ENCODE data around the gene PRND.

PRND gene

DNA sequence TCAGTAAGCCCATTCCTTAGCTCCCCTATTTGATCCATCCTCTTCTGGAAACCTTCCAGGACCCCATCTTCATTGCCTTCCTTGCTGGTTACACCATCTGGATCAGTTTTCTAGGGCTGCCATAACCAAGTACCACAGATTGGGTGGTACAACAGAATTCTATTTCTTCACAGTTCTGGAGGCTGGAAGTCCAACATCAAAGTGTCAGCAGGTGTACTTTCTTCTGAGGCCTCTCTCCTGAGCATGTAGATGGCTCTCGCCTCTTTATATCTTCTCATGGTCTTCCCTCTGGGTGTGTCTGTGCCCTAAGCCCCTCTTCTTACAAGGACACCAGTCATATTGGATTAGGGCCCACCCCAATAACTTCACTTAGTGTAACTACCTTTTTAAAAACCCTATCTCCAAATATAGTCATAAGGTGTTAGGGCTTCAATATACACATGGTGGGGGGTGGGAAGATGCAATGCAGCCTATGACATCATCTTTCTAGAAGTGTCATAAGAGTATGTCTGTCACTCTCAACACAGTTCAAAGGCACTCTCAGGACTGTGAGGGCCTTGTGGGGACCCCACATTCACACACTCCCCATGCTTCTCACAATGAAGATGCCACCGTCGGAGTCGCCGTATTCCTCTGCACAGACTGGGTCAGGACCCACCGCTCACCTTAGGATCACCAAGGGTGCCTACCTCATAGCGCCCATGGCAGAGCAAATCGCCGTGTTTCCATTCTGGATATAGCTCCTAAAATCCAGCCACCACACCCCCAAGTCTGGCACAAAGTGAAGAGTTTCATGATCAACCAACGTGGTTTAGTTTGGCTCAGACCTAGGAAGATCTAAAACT is 12.2 kb upstream of the PRND start:
- TF ChIP-seq TAF1 (IDR thresholded peaks at IDR 0.05; ENCODE audit: low read depth) (no peak), TEAD4 (IDR thresholded peaks at IDR 0.05) (no peak), TCF12 (IDR thresholded peaks at IDR 0.05; ENCODE audit: low read depth) (no peak), EP300 (IDR thresholded peaks at IDR 0.05; ENCODE audit: borderline replicate concordance) (no peak), CREB1 (IDR thresholded peaks at IDR 0.05; ENCODE audit: low read depth) (no peak), EGR1 (IDR thresholded peaks at IDR 0.05) (no peak), NFIC (IDR thresholded peaks at IDR 0.05) (no peak), ZBTB7A (IDR thresholded peaks at IDR 0.05; ENCODE audit: low read depth) (no peak)
- TF ChIP-seq, protein P1, sequence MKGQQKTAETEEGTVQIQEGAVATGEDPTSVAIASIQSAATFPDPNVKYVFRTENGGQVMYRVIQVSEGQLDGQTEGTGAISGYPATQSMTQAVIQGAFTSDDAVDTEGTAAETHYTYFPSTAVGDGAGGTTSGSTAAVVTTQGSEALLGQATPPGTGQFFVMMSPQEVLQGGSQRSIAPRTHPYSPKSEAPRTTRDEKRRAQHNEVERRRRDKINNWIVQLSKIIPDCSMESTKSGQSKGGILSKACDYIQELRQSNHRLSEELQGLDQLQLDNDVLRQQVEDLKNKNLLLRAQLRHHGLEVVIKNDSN (IDR thresholded peaks at IDR 0.05) = no peak
- TF ChIP-seq, protein P2, sequence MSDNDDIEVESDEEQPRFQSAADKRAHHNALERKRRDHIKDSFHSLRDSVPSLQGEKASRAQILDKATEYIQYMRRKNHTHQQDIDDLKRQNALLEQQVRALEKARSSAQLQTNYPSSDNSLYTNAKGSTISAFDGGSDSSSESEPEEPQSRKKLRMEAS (IDR thresholded peaks at IDR 0.05) = no peak

DNA sequence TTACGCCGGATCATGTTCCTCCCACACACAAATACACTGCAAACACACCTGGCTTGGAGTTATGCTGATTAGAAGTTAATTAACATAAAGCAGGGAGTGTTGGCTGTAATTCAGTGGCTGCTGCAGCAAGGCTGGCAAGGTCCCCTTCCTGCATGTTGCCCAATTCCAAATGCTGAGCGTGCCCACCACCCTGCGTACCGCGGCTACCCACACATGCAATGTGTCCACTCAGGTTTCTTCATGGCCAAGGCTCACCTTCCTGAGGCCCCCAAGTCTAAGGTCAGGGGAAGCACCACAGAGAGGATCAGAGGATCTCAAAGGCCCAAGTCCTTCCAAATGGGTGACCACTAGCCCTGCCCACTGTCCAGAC is 11.6 kb upstream of the PRND start:
- TF ChIP-seq CREB1 (IDR thresholded peaks at IDR 0.05; ENCODE audit: low read depth) = no peak
- TF ChIP-seq CEBPB (IDR thresholded peaks at IDR 0.05) = no peak
- no peak for TF ChIP-seq FOXM1 (IDR thresholded peaks at IDR 0.05; ENCODE audit: borderline replicate concordance, low read depth)
- TF ChIP-seq NFIC (IDR thresholded peaks at IDR 0.05) = no peak
- TF ChIP-seq, protein P2 (IDR thresholded peaks at IDR 0.05) = no peak
- TF ChIP-seq RAD21 (IDR thresholded peaks at IDR 0.05; ENCODE audit: low read depth) = no peak
- TF ChIP-seq YY1 (IDR thresholded peaks at IDR 0.05; ENCODE audit: low read depth) = no peak
- no peak for TF ChIP-seq TCF12 (IDR thresholded peaks at IDR 0.05; ENCODE audit: low read depth)
- TF ChIP-seq, protein P3, sequence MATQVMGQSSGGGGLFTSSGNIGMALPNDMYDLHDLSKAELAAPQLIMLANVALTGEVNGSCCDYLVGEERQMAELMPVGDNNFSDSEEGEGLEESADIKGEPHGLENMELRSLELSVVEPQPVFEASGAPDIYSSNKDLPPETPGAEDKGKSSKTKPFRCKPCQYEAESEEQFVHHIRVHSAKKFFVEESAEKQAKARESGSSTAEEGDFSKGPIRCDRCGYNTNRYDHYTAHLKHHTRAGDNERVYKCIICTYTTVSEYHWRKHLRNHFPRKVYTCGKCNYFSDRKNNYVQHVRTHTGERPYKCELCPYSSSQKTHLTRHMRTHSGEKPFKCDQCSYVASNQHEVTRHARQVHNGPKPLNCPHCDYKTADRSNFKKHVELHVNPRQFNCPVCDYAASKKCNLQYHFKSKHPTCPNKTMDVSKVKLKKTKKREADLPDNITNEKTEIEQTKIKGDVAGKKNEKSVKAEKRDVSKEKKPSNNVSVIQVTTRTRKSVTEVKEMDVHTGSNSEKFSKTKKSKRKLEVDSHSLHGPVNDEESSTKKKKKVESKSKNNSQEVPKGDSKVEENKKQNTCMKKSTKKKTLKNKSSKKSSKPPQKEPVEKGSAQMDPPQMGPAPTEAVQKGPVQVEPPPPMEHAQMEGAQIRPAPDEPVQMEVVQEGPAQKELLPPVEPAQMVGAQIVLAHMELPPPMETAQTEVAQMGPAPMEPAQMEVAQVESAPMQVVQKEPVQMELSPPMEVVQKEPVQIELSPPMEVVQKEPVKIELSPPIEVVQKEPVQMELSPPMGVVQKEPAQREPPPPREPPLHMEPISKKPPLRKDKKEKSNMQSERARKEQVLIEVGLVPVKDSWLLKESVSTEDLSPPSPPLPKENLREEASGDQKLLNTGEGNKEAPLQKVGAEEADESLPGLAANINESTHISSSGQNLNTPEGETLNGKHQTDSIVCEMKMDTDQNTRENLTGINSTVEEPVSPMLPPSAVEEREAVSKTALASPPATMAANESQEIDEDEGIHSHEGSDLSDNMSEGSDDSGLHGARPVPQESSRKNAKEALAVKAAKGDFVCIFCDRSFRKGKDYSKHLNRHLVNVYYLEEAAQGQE (IDR thresholded peaks at IDR 0.05; ENCODE audit: low read depth) = no peak
- TF ChIP-seq TAF1 (IDR thresholded peaks at IDR 0.05; ENCODE audit: low read depth) = no peak
- no peak for TF ChIP-seq TEAD4 (IDR thresholded peaks at IDR 0.05)

DNA sequence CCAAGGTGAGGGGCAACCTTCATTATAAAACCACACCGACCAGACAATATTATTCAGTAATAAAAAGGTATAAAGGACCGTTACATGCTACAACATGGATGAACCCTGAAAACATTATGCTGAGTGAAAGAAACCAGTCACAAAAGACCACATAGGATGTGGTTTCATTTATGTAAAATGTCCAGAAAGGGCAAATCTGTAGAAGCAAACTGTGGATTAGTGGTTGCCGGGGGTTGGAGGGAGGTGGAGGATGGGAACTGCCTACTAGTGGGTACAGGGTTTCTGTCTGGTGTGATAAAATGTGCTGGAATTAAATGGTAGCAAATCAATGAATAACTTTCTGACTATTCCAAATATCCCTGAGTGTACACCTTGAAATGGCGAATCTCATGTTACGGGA is 10.2 kb upstream of the PRND start:
- TF ChIP-seq FOXM1 (IDR thresholded peaks at IDR 0.05; ENCODE audit: borderline replicate concordance, low read depth) (no peak), TAF1 (IDR thresholded peaks at IDR 0.05; ENCODE audit: low read depth) (no peak), NFIC (IDR thresholded peaks at IDR 0.05) (no peak), EGR1 (IDR thresholded peaks at IDR 0.05) (no peak), CREB1 (IDR thresholded peaks at IDR 0.05; ENCODE audit: low read depth) (no peak), YY1 (IDR thresholded peaks at IDR 0.05; ENCODE audit: low read depth) (no peak), TCF12 (IDR thresholded peaks at IDR 0.05; ENCODE audit: low read depth) (no peak), EP300 (IDR thresholded peaks at IDR 0.05; ENCODE audit: borderline replicate concordance) (no peak), CEBPB (IDR thresholded peaks at IDR 0.05) (no peak), ZBTB7A (IDR thresholded peaks at IDR 0.05; ENCODE audit: low read depth) (no peak), RAD21 (IDR thresholded peaks at IDR 0.05; ENCODE audit: low read depth) (no peak), TEAD4 (IDR thresholded peaks at IDR 0.05) (no peak)
- TF ChIP-seq, protein P1 (IDR thresholded peaks at IDR 0.05) = no peak
- TF ChIP-seq, protein P3 (IDR thresholded peaks at IDR 0.05; ENCODE audit: low read depth) = no peak
- TF ChIP-seq, protein P2 (IDR thresholded peaks at IDR 0.05) = no peak

DNA sequence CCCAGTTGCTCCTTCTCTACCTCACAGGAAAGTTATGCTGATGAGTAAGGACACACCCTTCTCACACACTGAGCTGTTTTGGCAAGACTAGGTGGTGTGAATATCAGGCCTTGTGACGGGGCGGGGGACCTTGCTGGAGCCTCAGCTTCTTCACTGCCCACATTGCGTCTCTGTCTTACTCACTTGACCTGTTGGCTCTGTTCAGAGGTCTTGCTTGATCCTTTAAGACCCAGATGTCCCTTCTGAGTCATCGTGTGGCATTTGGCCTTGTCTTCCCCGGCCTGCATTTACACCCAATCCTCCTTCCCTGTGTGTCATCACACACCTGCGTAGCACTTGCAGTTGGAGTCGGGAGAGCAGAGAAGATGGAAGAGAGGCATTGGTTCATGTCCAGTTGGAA is 8.3 kb upstream of the PRND start:
- TF ChIP-seq EGR1 (IDR thresholded peaks at IDR 0.05) (no peak), TEAD4 (IDR thresholded peaks at IDR 0.05) (no peak)
- TF ChIP-seq, protein P1 (IDR thresholded peaks at IDR 0.05) = no peak
- TF ChIP-seq, protein P2 (IDR thresholded peaks at IDR 0.05) = no peak

DNA sequence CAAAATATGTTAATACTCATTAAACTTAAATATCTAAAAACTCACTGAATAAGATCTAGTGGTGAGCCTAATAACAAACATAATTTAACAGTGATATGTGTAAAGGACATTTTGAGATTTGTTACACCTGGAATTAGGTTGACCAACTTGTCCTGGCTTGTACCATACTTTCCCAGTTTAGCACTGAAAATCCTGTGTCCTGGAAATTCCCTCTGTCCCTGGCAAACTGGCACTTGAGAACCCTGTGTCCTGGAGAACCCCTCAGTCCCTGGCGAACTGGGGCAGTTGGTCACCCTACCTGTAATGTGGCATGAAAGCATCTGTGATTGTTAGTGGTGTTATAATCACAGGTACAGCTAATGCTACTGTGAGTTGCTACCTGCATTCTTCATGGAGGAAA is 6.9 kb upstream of the PRND start:
- TF ChIP-seq TEAD4 (IDR thresholded peaks at IDR 0.05) (no peak), NFIC (IDR thresholded peaks at IDR 0.05) (no peak), CEBPB (IDR thresholded peaks at IDR 0.05) (no peak), TAF1 (IDR thresholded peaks at IDR 0.05; ENCODE audit: low read depth) (no peak), EP300 (IDR thresholded peaks at IDR 0.05; ENCODE audit: borderline replicate concordance) (no peak), CREB1 (IDR thresholded peaks at IDR 0.05; ENCODE audit: low read depth) (no peak), FOXM1 (IDR thresholded peaks at IDR 0.05; ENCODE audit: borderline replicate concordance, low read depth) (no peak), TCF12 (IDR thresholded peaks at IDR 0.05; ENCODE audit: low read depth) (no peak), ZBTB7A (IDR thresholded peaks at IDR 0.05; ENCODE audit: low read depth) (no peak), EGR1 (IDR thresholded peaks at IDR 0.05) (no peak), RAD21 (IDR thresholded peaks at IDR 0.05; ENCODE audit: low read depth) (no peak)
- TF ChIP-seq, protein P2 (IDR thresholded peaks at IDR 0.05) = no peak
- TF ChIP-seq, protein P3 (IDR thresholded peaks at IDR 0.05; ENCODE audit: low read depth) = no peak

Data from Ishikawa (cell line).